ENCODE data around the gene MEPE. TPM values are rescaled to one million over a fixed set of nuclear protein-coding genes. Genes with fewer than 3 reads are reported as not detected.

Gene MEPE
- total and polyA plus RNA-seq, 4 experiments from 2014 or later, result not detected

GRCh38 chr4:87824352-87824751 is 8.4 kb upstream of the MEPE start:
- POLR2A ChIA-PET (ENCODE audit: partially characterized antibody), result no interaction called here

GRCh38 chr4:87834401-87834800 is 1.6 kb downstream of the MEPE start:
- intact Hi-C loops (cut with micrococcal nuclease), result loop anchor here (10.0 kb wide), 1 partner anchor 460 kb away; no protein-coding TSS in a partner anchor
- Mint-ChIP-seq H3K36me3 (no peaks in the 10 kb centered on the region), H3K27me3 (peaks cover 7 to 16% of the 10 kb centered on the region in 2 donors), H3K4me3 (no peak overlapping the region), H3K27ac (no peak overlapping the region), H3K4me1 (no peaks in the 10 kb centered on the region), H3K9me3 (no peaks in the 10 kb centered on the region)
- Histone ChIP-seq H3K4me3 (ENCODE audit: low read length in 2 of 2) (no peak overlapping the region), H3K27ac (ENCODE audit: low read depth, low read length) (no peak overlapping the region), H3K4me1 (ENCODE audit: insufficient read depth, low read length) (no peaks in the 10 kb centered on the region), H3K27me3 (ENCODE audit: insufficient read depth, low read length) (no peaks in the 10 kb centered on the region), H3K9me3 (ENCODE audit: control insufficient read depth in 1 of 2, low read length in 2 of 2) (no peaks in the 10 kb centered on the region), H3K36me3 (ENCODE audit: insufficient read depth, low read length) (no peaks in the 10 kb centered on the region)
- POLR2A ChIA-PET (ENCODE audit: partially characterized antibody), result no interaction called here
- CTCF ChIA-PET (ENCODE audit: partially characterized antibody), result no interaction called here
- DNase-seq, result no peak

More at GRCh38 chr4:87824352-87824751, 8.4 kb upstream of the MEPE start:
- Histone ChIP-seq H3K36me3 (ENCODE audit: insufficient read depth, low read length) (no peaks in the 10 kb centered on the region), H3K4me3 (ENCODE audit: low read length in 2 of 2) (no peak overlapping the region), H3K27me3 (ENCODE audit: insufficient read depth, low read length) (no peaks in the 10 kb centered on the region), H3K4me1 (ENCODE audit: insufficient read depth, low read length) (no peaks in the 10 kb centered on the region), H3K9me3 (ENCODE audit: control insufficient read depth in 1 of 2, low read length in 2 of 2) (no peaks in the 10 kb centered on the region), H3K27ac (ENCODE audit: low read depth, low read length) (no peak overlapping the region)
- Mint-ChIP-seq H3K9me3 (no peaks in the 10 kb centered on the region), H3K27me3 (peaks cover 9 to 22% of the 10 kb centered on the region in 2 donors), H3K36me3 (no peaks in the 10 kb centered on the region), H3K4me1 (no peaks in the 10 kb centered on the region), H3K27ac (no peak overlapping the region), H3K4me3 (no peak overlapping the region)
- intact Hi-C loops (cut with micrococcal nuclease), result no loop called here
- no peak for DNase-seq
- CTCF ChIA-PET (ENCODE audit: partially characterized antibody), result interaction anchor here (1.8 kb wide), 1 partner anchor 13 kb away, joined by 4 read pairs; no protein-coding TSS in a partner anchor

GRCh38 chr4:87835197-87835596 is 2.4 kb downstream of the MEPE start:
- Histone ChIP-seq H3K36me3 (ENCODE audit: insufficient read depth, low read length) (no peaks in the 10 kb centered on the region), H3K27ac (ENCODE audit: low read depth, low read length) (no peak overlapping the region), H3K9me3 (ENCODE audit: control insufficient read depth in 1 of 2, low read length in 2 of 2) (no peaks in the 10 kb centered on the region), H3K4me3 (ENCODE audit: low read length in 2 of 2) (no peak overlapping the region), H3K27me3 (ENCODE audit: insufficient read depth, low read length) (no peaks in the 10 kb centered on the region), H3K4me1 (ENCODE audit: insufficient read depth, low read length) (no peaks in the 10 kb centered on the region)
- DNase-seq, result no peak
- Mint-ChIP-seq H3K4me1 (no peaks in the 10 kb centered on the region), H3K9me3 (no peaks in the 10 kb centered on the region), H3K36me3 (no peaks in the 10 kb centered on the region), H3K27ac (no peak overlapping the region), H3K27me3 (peaks cover 8 to 10% of the 10 kb centered on the region in 2 donors), H3K4me3 (no peak overlapping the region)
- intact Hi-C loops (cut with micrococcal nuclease), result loop anchor here (5.0 to 10.0 kb wide), 2 partner anchors 338 to 460 kb away; no protein-coding TSS in a partner anchor
- POLR2A ChIA-PET (ENCODE audit: partially characterized antibody), result no interaction called here
- CTCF ChIA-PET (ENCODE audit: partially characterized antibody), result no interaction called here

GRCh38 chr4:87835743-87836142 is 3.0 kb downstream of the MEPE start:
- H3K36me3 Mint-ChIP-seq, result no peaks in the 10 kb centered on the region
- H3K27ac Mint-ChIP-seq, result no peak overlapping the region
- no peak overlapping the region for H3K27ac ChIP-seq (ENCODE audit: low read depth, low read length)
- no peaks in the 10 kb centered on the region for H3K4me1 ChIP-seq (ENCODE audit: insufficient read depth, low read length)
- H3K4me3 ChIP-seq (ENCODE audit: low read length in 2 of 2), result no peak overlapping the region
- intact Hi-C loops (cut with micrococcal nuclease), result loop anchor here (5.0 to 10.0 kb wide), 2 partner anchors 338 to 461 kb away; no protein-coding TSS in a partner anchor
- DNase-seq, result no peak
- H3K4me1 Mint-ChIP-seq, result no peaks in the 10 kb centered on the region
- H3K27me3 ChIP-seq (ENCODE audit: insufficient read depth, low read length), result no peaks in the 10 kb centered on the region
- no peaks in the 10 kb centered on the region for H3K36me3 ChIP-seq (ENCODE audit: insufficient read depth, low read length)
- no peaks in the 10 kb centered on the region for H3K9me3 Mint-ChIP-seq
- peaks cover 6 to 10% of the 10 kb centered on the region in 2 donors for H3K27me3 Mint-ChIP-seq
- ChIA-PET CTCF (ENCODE audit: partially characterized antibody) (no interaction called here), POLR2A (ENCODE audit: partially characterized antibody) (no interaction called here)
- no peak overlapping the region for H3K4me3 Mint-ChIP-seq
- H3K9me3 ChIP-seq (ENCODE audit: control insufficient read depth in 1 of 2, low read length in 2 of 2), result no peaks in the 10 kb centered on the region

GRCh38 chr4:87838205-87838604 is 5.4 kb downstream of the MEPE start:
- intact Hi-C loops (cut with micrococcal nuclease), result loop anchor here (5.0 to 10.0 kb wide), 2 partner anchors 341 to 463 kb away; no protein-coding TSS in a partner anchor
- CTCF ChIA-PET (ENCODE audit: partially characterized antibody), result interaction anchor here (0.9 to 3.9 kb wide), 4 partner anchors 10 to 20 kb away, joined by 3 to 24 read pairs (median 6); no protein-coding TSS in a partner anchor

GRCh38 chr4:87838890-87839591 is 6.3 kb downstream of the MEPE start:
- Mint-ChIP-seq H3K9me3 (no peaks in the 10 kb centered on the region), H3K4me3 (no peak overlapping the region), H3K27ac (no peak overlapping the region), H3K36me3 (no peaks in the 10 kb centered on the region), H3K27me3 (peaks cover 11 to 18% of the 10 kb centered on the region in 2 donors), H3K4me1 (no peaks in the 10 kb centered on the region)
- H3K27ac ChIP-seq (ENCODE audit: low read depth, low read length), result no peak overlapping the region
- no peaks in the 10 kb centered on the region for H3K9me3 ChIP-seq (ENCODE audit: control insufficient read depth in 1 of 2, low read length in 2 of 2)
- ChIA-PET CTCF (ENCODE audit: partially characterized antibody) (interaction anchor here (2.8 to 3.9 kb wide), 2 partner anchors 9 to 14 kb away, joined by 8 to 24 read pairs; no protein-coding TSS in a partner anchor), POLR2A (ENCODE audit: partially characterized antibody) (no interaction called here)
- H3K4me1 ChIP-seq (ENCODE audit: insufficient read depth, low read length), result no peaks in the 10 kb centered on the region
- H3K4me3 ChIP-seq (ENCODE audit: low read length in 2 of 2), result no peak overlapping the region
- H3K27me3 ChIP-seq (ENCODE audit: insufficient read depth, low read length), result no peaks in the 10 kb centered on the region
- DNase-seq, result no peak
- intact Hi-C loops (cut with micrococcal nuclease), result loop anchor here (5.0 to 10.0 kb wide), 2 partner anchors 342 to 464 kb away; no protein-coding TSS in a partner anchor
- no peaks in the 10 kb centered on the region for H3K36me3 ChIP-seq (ENCODE audit: insufficient read depth, low read length)

More at GRCh38 chr4:87838205-87838604, 5.4 kb downstream of the MEPE start:
- H3K27ac Mint-ChIP-seq, result no peak overlapping the region
- DNase-seq, result no peak
- Histone ChIP-seq H3K27ac (ENCODE audit: low read depth, low read length) (no peak overlapping the region), H3K9me3 (ENCODE audit: control insufficient read depth in 1 of 2, low read length in 2 of 2) (no peaks in the 10 kb centered on the region), H3K4me1 (ENCODE audit: insufficient read depth, low read length) (no peaks in the 10 kb centered on the region), H3K27me3 (ENCODE audit: insufficient read depth, low read length) (no peaks in the 10 kb centered on the region), H3K4me3 (ENCODE audit: low read length in 2 of 2) (no peak overlapping the region), H3K36me3 (ENCODE audit: insufficient read depth, low read length) (no peaks in the 10 kb centered on the region)
- H3K4me1 Mint-ChIP-seq, result no peaks in the 10 kb centered on the region
- H3K4me3 Mint-ChIP-seq, result no peak overlapping the region
- H3K9me3 Mint-ChIP-seq, result no peaks in the 10 kb centered on the region
- H3K36me3 Mint-ChIP-seq, result no peaks in the 10 kb centered on the region
- peaks cover 7 to 16% of the 10 kb centered on the region in 2 donors for H3K27me3 Mint-ChIP-seq
- POLR2A ChIA-PET (ENCODE audit: partially characterized antibody), result no interaction called here

- intact Hi-C loops (cut with micrococcal nuclease), result loop anchor here (5.0 to 10.0 kb wide), 2 partner anchors 342 to 465 kb away; no protein-coding TSS in a partner anchor
- H3K27ac Mint-ChIP-seq, result no peak overlapping the region
- H3K9me3 Mint-ChIP-seq, result no peaks in the 10 kb centered on the region
- H3K4me3 Mint-ChIP-seq, result no peak overlapping the region
- POLR2A ChIA-PET (ENCODE audit: partially characterized antibody), result no interaction called here
- peaks cover 12 to 19% of the 10 kb centered on the region in 2 donors for H3K27me3 Mint-ChIP-seq
- no peaks in the 10 kb centered on the region for H3K36me3 ChIP-seq (ENCODE audit: insufficient read depth, low read length)
- H3K27ac ChIP-seq (ENCODE audit: low read depth, low read length), result no peak overlapping the region
- H3K36me3 Mint-ChIP-seq, result no peaks in the 10 kb centered on the region
- no peaks in the 10 kb centered on the region for H3K9me3 ChIP-seq (ENCODE audit: control insufficient read depth in 1 of 2, low read length in 2 of 2)
- H3K4me3 ChIP-seq (ENCODE audit: low read length in 2 of 2), result no peak overlapping the region
- H3K4me1 Mint-ChIP-seq, result no peaks in the 10 kb centered on the region
- no peaks in the 10 kb centered on the region for H3K4me1 ChIP-seq (ENCODE audit: insufficient read depth, low read length)
- CTCF ChIA-PET (ENCODE audit: partially characterized antibody), result interaction anchor here (3.9 kb wide), 1 partner anchor 9 kb away, joined by 24 read pairs; no protein-coding TSS in a partner anchor
- H3K27me3 ChIP-seq (ENCODE audit: insufficient read depth, low read length), result no peaks in the 10 kb centered on the region
- DNase-seq, result no peak
Observed at GRCh38 chr4:87839592-87839946, 6.8 kb downstream of the MEPE start.

All from CD4-positive, alpha-beta memory T cell (primary cell).